ENCODE results near the gene NDUFS5. TPM values are rescaled to one million over a fixed set of nuclear protein-coding genes. Genes with fewer than 3 reads are reported as not detected.

NDUFS5 gene
- total RNA-seq, 2 experiments from 2014 or later, result 125 to 148 TPM

DNA sequence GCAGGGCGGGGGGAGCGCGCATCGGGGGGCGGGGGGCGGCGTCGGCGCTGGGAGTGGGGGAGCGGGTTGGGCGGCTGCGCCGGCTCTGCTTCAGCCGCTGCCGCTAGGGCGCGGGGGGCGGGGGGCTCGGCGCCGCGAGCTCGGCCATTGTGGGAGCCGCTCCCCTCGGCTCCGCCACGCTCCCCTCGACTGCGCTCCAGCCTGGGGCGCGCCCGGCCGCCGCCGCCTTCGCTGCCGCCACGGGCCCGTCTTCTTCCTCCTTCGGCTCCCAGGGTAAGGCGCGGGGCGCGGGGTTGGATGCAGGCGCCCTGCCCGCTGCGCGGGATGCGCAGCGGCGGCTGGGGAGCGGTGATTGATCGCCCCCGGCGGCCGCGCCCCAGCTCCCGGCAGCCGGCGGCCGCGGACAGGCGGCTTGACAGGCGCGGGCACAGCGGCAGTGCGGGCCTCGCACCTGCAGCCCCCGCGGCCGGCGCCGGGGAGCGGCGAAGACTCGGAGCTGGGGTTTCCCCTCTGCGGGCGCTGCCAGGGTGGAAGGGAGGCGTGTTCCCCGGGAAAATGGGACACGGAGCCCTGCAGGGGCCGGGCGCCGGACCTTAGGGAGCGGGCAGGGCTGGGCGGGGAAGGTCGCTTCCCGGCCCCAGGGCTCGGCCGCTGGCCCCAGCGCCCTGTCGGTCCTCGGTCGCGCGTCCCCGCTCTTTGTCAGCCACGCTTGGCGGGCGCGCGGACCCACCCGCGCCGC is 55.3 kb downstream of the NDUFS5 start:
- ChIA-PET POLR2A (no interaction called here), CTCF (interaction anchor here (0.6 to 2.2 kb wide), 2 partner anchors 12 to 238 kb away, joined by 4 to 10 read pairs; no protein-coding TSS in a partner anchor)
- no peak overlapping the region for H3K27ac Mint-ChIP-seq
- no peaks in the 10 kb centered on the region for H3K9me3 Mint-ChIP-seq
- H3K4me3 Mint-ChIP-seq, result no peak overlapping the region
- peaks cover 49% of the 10 kb centered on the region for H3K27me3 Mint-ChIP-seq
- H3K36me3 Mint-ChIP-seq (ENCODE audit: low read depth), result no peaks in the 10 kb centered on the region
- DNase-seq, result peak; percentile 18
- peaks cover 13% of the 10 kb centered on the region for H3K4me1 Mint-ChIP-seq

DNA sequence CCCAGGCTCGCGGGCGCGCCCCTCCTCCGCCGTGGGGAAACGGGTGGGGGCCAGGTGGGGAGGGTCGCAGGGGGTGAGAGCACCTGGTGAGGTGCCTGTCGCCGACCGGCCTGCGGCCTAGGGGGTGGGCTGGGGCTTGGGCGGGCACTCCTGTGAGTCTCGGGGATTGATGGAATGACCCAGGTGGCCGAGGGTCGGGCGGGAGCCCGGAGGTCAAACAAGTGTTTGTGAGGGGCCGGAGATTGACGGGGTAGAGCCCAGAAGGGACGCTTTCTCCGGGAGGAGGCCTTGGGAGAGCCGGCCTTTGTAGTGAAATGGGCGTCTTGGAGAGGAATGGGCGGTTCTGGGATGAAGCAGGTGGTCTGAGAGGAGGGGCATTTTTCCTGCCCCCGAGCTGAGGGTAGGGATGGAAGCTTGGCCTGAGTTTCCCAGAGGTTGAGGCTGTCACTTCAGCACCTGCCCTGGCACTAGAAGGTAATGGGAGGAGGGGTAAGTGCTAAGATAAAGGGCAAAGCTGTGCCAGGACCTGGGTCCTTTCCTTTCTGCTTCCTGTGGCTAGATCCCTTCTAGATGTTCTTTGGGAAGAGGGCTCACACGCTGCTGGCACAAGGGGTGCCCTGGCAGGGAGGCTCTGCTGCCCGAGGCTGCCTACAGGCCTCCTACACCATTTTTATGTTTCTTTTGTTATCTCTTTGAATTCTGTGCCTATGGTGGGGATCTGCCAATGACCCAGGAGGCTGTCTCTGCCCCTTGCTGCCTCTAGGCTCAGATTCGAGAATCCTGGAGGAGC is 56.1 kb downstream of the NDUFS5 start:
- peaks cover 13% of the 10 kb centered on the region for H3K4me1 Mint-ChIP-seq
- H3K27ac Mint-ChIP-seq, result peak overlapping the region; percentile 33
- POLR2A ChIA-PET, result no interaction called here
- H3K27me3 Mint-ChIP-seq, result peaks cover 49% of the 10 kb centered on the region
- peak overlapping the region; percentile 45 for H3K4me3 Mint-ChIP-seq
- H3K36me3 Mint-ChIP-seq (ENCODE audit: low read depth), result no peaks in the 10 kb centered on the region
- CTCF ChIA-PET, result interaction anchor here (0.5 to 2.2 kb wide), 3 partner anchors 11 to 1038 kb away, joined by 3 to 10 read pairs (median 4); no protein-coding TSS in a partner anchor
- H3K9me3 Mint-ChIP-seq, result no peaks in the 10 kb centered on the region
- no peak for DNase-seq

DNA sequence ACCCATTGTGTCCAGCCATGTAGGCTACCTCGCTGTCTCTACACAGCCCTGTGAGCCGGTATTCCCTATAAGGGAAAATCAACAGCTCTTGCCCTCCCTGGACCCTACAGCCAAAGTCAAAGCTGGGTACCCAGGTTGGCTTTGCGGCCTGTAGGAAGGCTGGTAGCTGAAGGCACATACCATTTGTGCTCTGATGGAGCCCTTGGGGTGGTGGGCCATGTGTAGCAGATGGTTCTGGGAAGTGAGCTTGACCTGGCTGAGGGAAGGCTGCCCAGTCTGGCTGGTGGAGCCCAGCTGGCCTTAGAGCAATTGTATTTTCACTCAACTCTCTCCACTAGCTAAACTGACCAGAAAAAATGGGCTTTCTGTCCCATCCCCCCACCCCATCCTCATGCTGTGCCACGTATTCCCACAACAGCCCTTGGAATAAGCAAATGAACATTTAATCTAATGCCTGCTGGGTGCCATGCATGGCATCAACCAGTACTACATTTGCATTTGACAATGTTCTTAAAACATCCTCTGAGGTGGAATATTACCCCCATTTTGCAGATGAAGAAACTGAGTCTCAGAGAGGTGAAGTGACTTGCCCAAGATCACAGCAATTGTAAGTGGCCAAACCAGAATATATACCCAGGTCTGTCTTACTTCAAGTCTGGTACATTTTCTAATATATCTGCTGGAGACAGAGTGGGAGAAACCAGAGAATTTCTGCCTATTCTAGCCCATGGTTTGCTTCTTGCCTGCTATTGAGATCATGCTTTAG is 56.8 kb downstream of the NDUFS5 start:
- Mint-ChIP-seq H3K4me3 (no peak overlapping the region), H3K27ac (no peak overlapping the region), H3K9me3 (no peaks in the 10 kb centered on the region), H3K27me3 (peaks cover 49% of the 10 kb centered on the region), H3K36me3 (ENCODE audit: low read depth) (no peaks in the 10 kb centered on the region), H3K4me1 (peaks cover 13% of the 10 kb centered on the region)
- CTCF ChIA-PET, result interaction anchor here (0.5 to 2.4 kb wide), 5 partner anchors 10 to 1037 kb away, joined by 3 to 10 read pairs (median 4); no protein-coding TSS in a partner anchor
- POLR2A ChIA-PET, result no interaction called here
- DNase-seq, result no peak

DNA sequence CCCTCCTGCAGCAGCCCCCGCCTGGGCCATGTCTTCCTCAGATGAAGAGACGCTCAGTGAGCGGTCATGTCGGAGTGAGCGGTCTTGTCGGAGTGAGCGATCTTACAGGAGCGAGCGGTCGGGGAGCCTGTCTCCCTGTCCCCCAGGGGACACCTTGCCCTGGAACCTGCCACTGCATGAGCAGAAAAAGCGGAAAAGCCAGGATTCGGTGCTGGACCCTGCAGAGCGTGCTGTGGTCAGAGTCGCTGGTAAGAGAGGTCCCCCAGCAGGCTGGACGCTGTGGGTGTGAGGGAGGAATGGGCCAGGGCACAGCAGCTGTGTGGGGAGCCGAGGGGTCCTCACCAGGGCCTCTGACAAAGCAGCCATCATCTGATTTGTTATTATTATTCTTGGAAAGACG is 58.0 kb downstream of the NDUFS5 start:
- POLR2A ChIA-PET, result no interaction called here
- Mint-ChIP-seq H3K36me3 (ENCODE audit: low read depth) (no peaks in the 10 kb centered on the region), H3K27ac (no peak overlapping the region), H3K4me3 (no peak overlapping the region), H3K9me3 (no peaks in the 10 kb centered on the region), H3K27me3 (peaks cover 49% of the 10 kb centered on the region), H3K4me1 (peaks cover 13% of the 10 kb centered on the region)
- CTCF ChIA-PET, result interaction anchor here (0.8 to 2.4 kb wide), 2 partner anchors 13 to 14 kb away, joined by 3 to 5 read pairs; no protein-coding TSS in a partner anchor
- no peak for DNase-seq

Other genes starting within 250 kb of the NDUFS5 start
- 10 to 100 TPM; 17.2 to 17.5 TPM for gene RRAGC, start 166.6 kb upstream of the NDUFS5 start, total RNA-seq
- 10 to 100 TPM; 40.7 TPM for gene MYCBP, start 153.0 kb upstream of the NDUFS5 start, total RNA-seq
- not detected for gene GJA9, start 144.8 kb upstream of the NDUFS5 start, total RNA-seq
- not detected for gene RHBDL2, start 84.5 kb upstream of the NDUFS5 start, total RNA-seq
- 10 to 100 TPM; 61.2 to 74.5 TPM for gene AKIRIN1, start 35.1 kb upstream of the NDUFS5 start, total RNA-seq
- gene MACF1, start 178.3 kb downstream of the NDUFS5 start, total RNA-seq, result 100 to 1,000 TPM; 375 to 395 TPM